Measurements from ENCODE around the gene CARD19.

DNA sequence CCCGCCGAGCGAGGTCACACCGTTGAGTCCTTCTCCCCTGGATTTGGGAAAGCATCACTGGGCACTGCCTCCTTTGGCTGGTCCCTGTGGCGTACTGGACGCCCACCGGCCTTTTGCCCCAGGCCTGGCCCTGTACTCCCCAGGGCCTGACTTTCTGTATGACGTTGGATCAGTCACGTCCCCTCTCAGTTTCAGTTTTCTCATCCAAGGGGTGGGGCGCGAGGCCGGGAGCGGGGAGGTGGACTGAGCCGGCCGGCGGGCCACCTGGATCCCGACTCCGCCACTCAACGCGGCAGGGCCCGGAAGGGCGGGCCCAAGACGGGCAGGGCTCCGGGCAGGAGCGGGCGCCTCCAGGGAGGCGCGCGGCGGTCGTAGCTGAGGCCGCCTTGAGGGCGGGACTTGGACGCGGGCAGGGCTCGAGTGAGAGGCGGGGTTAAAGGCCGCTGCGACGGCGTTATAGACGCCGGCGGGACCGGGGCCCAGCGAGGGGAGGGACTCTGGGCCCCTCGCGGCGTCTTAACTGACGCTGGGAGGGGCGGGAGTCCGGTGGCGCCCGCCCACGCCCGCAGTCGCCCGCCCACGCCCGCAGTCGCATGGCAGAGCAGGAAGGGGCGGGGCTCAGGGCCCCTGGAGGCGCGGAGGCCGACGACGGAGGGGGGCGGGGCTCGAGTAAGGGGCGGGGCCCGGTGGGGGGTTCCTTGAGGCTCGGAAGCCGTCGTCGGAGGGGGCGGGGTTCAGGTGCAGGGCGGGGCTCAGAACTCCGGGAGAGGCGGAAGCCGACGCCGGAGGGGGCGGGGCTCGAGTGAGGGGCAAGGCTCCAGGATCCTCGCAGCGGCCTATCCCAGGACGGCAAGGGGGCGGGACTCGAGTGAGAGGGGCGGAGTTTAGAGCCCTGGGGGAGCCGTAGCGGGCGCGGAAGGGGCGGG, 549 bp upstream of the CARD19 start:
- TF ChIP-seq, protein P1, sequence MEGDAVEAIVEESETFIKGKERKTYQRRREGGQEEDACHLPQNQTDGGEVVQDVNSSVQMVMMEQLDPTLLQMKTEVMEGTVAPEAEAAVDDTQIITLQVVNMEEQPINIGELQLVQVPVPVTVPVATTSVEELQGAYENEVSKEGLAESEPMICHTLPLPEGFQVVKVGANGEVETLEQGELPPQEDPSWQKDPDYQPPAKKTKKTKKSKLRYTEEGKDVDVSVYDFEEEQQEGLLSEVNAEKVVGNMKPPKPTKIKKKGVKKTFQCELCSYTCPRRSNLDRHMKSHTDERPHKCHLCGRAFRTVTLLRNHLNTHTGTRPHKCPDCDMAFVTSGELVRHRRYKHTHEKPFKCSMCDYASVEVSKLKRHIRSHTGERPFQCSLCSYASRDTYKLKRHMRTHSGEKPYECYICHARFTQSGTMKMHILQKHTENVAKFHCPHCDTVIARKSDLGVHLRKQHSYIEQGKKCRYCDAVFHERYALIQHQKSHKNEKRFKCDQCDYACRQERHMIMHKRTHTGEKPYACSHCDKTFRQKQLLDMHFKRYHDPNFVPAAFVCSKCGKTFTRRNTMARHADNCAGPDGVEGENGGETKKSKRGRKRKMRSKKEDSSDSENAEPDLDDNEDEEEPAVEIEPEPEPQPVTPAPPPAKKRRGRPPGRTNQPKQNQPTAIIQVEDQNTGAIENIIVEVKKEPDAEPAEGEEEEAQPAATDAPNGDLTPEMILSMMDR (conservative IDR thresholded peaks at IDR 0.05) = no peak
- TF ChIP-seq EZH2 (IDR thresholded peaks at IDR 0.05; ENCODE audit: low read depth) = no peak
